ENCODE results near the gene PPP4C. TPM values are rescaled to one million over a fixed set of nuclear protein-coding genes. Genes with fewer than 3 reads are reported as not detected.
"Not testable (repeated sequence)": the region's sequence is repeated elsewhere in the genome, so short reads cannot be mapped to it uniquely, and the experiment has no call there.

PPP4C gene
- total and polyA plus RNA-seq, 3 donors from 2014 or later = 82.1 to 154 (median 109) TPM

GRCh38 chr16:30124985-30125379, 49.2 kb downstream of the PPP4C start:
- no peaks in the 10 kb centered on the region for H3K9me3 ChIP-seq
- no peaks in the 10 kb centered on the region for H3K36me3 ChIP-seq (ENCODE audit: low read depth, missing control alignments)
- TF ChIP-seq POLR2A (IDR thresholded peaks at IDR 0.05) = no peak
- TF ChIP-seq, protein P1, sequence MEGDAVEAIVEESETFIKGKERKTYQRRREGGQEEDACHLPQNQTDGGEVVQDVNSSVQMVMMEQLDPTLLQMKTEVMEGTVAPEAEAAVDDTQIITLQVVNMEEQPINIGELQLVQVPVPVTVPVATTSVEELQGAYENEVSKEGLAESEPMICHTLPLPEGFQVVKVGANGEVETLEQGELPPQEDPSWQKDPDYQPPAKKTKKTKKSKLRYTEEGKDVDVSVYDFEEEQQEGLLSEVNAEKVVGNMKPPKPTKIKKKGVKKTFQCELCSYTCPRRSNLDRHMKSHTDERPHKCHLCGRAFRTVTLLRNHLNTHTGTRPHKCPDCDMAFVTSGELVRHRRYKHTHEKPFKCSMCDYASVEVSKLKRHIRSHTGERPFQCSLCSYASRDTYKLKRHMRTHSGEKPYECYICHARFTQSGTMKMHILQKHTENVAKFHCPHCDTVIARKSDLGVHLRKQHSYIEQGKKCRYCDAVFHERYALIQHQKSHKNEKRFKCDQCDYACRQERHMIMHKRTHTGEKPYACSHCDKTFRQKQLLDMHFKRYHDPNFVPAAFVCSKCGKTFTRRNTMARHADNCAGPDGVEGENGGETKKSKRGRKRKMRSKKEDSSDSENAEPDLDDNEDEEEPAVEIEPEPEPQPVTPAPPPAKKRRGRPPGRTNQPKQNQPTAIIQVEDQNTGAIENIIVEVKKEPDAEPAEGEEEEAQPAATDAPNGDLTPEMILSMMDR (IDR thresholded peaks at IDR 0.05) = no peak
- WGBS, 2 donors = 92% methylated on average over 2 to 4 of the region's 4 CpGs
- no peak for DNase-seq
- intact Hi-C loops (cut with DNase I; ENCODE audit: low total_unique reads) = loop anchor here (10.0 kb wide), 1 partner anchor 50 kb away; no protein-coding TSS in a partner anchor
- H3K4me3 ChIP-seq = no peak overlapping the region
- H3K27ac ChIP-seq = no peak overlapping the region
- peaks cover 20% of the 10 kb centered on the region for H3K4me1 ChIP-seq
- no peaks in the 10 kb centered on the region for H3K27me3 ChIP-seq

- H3K9me3 ChIP-seq; H3K27ac ChIP-seq; H3K27me3 ChIP-seq; DNase-seq; H3K36me3 ChIP-seq (ENCODE audit: low read depth, missing control alignments); H3K4me3 ChIP-seq: not testable (repeated sequence)
- intact Hi-C loops (cut with DNase I; ENCODE audit: low total_unique reads) = loop anchor here (10.0 kb wide), 1 partner anchor 49 kb away; no protein-coding TSS in a partner anchor
- H3K4me1 ChIP-seq = peaks cover 20% of the 10 kb centered on the region
- WGBS, 2 donors = 90 to 94% methylated on average over 9 of the region's 9 CpGs
These were observed 49.9 kb downstream of the PPP4C start for GRCh38 chr16:30125690-30126089.

DNA sequence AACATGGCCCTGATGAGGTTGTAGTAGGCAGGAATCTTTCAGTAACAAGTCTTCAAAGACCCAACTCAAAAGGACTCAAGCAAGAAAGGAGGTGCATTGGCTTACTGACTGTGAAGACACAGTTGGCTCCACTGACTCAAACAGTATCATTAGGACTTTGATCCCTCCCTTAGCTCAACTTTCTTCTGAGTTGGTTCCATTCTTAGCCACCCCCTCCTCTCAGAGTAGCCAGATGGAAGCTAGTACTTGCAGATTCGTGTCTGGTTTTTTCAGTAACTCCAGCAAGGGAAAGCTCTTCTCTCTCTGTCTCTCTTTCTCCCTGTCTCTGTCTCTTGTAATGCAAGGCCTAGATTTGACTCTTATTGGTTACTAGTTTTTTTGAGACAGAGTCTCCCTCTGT, 52.2 kb downstream of the PPP4C start:
- WGBS, 2 donors = 88 to 90% methylated on average over 1 of the region's 1 CpG

DNA sequence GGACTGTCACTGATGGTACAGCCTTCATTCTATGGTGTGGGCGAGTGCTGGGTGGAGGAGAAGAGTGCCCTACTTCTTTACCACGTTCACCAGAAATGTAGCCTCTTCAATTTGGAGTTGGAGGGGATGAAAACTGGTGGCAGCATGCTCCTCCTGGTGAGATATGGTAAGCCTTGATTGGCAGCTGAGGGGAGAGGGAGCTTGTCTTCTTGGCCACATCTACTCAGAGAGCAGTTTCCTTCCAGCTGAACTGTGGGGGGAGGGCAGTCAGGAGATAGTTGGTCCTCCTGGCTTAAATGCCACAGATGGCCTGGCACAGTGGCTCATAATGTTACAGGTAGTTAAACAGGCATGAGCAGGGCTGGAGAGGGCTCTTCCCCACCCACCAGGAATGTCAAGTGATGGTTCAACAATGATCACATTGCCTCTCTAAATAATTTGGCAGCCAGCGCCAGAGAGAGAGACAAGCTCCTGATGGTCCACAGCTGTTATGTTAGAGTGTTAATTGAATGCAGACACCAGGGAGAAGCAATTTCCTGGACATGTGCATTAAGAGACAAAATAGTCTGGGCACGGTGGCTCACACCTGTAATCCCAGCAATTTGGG, 56.2 kb downstream of the PPP4C start:
- no peaks in the 10 kb centered on the region for H3K4me1 ChIP-seq
- no peaks in the 10 kb centered on the region for H3K27me3 ChIP-seq
- no peak overlapping the region for H3K27ac ChIP-seq
- H3K4me3 ChIP-seq = no peak overlapping the region
- TF ChIP-seq, protein P1 (IDR thresholded peaks at IDR 0.05) = no peak
- no peak for TF ChIP-seq POLR2A (IDR thresholded peaks at IDR 0.05)
- DNase-seq = no peak
- H3K9me3 ChIP-seq = no peaks in the 10 kb centered on the region
- intact Hi-C loops (cut with DNase I; ENCODE audit: low total_unique reads) = no loop called here
- H3K36me3 ChIP-seq (ENCODE audit: low read depth, missing control alignments) = no peaks in the 10 kb centered on the region
- whole genome bisulfite sequencing, 2 donors = 66 to 79% methylated on average over 4 of the region's 4 CpGs

More for the DNA sequence above, 52.2 kb downstream of the PPP4C start:
- Histone ChIP-seq H3K9me3 (no peaks in the 10 kb centered on the region), H3K27ac (no peak overlapping the region), H3K36me3 (ENCODE audit: low read depth, missing control alignments) (no peaks in the 10 kb centered on the region), H3K4me3 (no peak overlapping the region), H3K27me3 (no peaks in the 10 kb centered on the region), H3K4me1 (peaks cover 8% of the 10 kb centered on the region)
- no peak for TF ChIP-seq POLR2A (IDR thresholded peaks at IDR 0.05)
- TF ChIP-seq, protein P1 (IDR thresholded peaks at IDR 0.05) = no peak
- intact Hi-C loops (cut with DNase I; ENCODE audit: low total_unique reads) = loop anchor here (10.0 kb wide), 1 partner anchor 47 kb away; no protein-coding TSS in a partner anchor
- DNase-seq = no peak

DNA sequence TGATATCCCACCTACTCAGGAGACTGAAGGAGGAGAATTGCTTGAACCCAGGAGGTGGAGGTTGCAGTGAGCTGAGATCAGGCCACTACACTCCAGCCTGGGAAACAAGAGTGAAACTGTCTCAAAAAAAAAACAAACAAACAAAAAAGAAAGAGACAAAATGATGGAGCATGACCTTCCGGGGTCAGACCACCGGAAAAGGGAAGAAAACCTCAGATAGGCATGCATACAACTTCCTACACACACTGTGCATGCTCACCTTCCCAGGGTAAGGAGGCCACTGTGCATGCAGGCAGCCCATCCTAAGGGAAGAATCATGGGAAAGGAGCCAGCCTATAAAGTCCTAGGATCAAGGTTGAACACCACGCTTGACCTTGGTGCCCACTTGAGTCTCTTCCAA, 56.8 kb downstream of the PPP4C start:
- Histone ChIP-seq H3K27ac (no peak overlapping the region), H3K4me1 (no peaks in the 10 kb centered on the region), H3K36me3 (ENCODE audit: low read depth, missing control alignments) (no peaks in the 10 kb centered on the region), H3K9me3 (no peaks in the 10 kb centered on the region), H3K27me3 (no peaks in the 10 kb centered on the region), H3K4me3 (no peak overlapping the region)
- intact Hi-C loops (cut with DNase I; ENCODE audit: low total_unique reads) = no loop called here
- TF ChIP-seq, protein P1 (IDR thresholded peaks at IDR 0.05) = no peak
- no peak for TF ChIP-seq POLR2A (IDR thresholded peaks at IDR 0.05)
- 57 to 63% methylated on average over 3 of the region's 3 CpGs for WGBS, 2 donors
- no peak for DNase-seq

Other genes with a start within 250 kb of the PPP4C start
- 100 to 1,000 TPM in 1 of 2 donors, 10 to 100 TPM in 1; 90.3 to 100 TPM for gene CDIPT, start 212.8 kb upstream of the PPP4C start, total RNA-seq
- gene CDIPT, start 212.8 kb upstream of the PPP4C start, polyA plus RNA-seq (ENCODE audit: insufficient read depth, low read depth, low replicate concordance) = 68.7 TPM
- 10 to 100 TPM; 43.7 to 57.5 TPM for gene SEZ6L2, start 176.4 kb upstream of the PPP4C start, total RNA-seq
- gene SEZ6L2, start 176.4 kb upstream of the PPP4C start, polyA plus RNA-seq (ENCODE audit: insufficient read depth, low read depth, low replicate concordance) = 40.9 TPM
- gene ASPHD1, start 175.5 kb upstream of the PPP4C start, total RNA-seq = 10 to 100 TPM in 1 of 2 donors, 1 to 10 TPM in 1; 6.2 to 13.7 TPM
- 11.1 TPM for gene ASPHD1, start 175.5 kb upstream of the PPP4C start, polyA plus RNA-seq (ENCODE audit: insufficient read depth, low read depth, low replicate concordance)
- 100 to 1,000 TPM; 202 to 241 TPM for gene KCTD13, start 149.8 kb upstream of the PPP4C start, total RNA-seq
- 126 TPM for gene KCTD13, start 149.8 kb upstream of the PPP4C start, polyA plus RNA-seq (ENCODE audit: insufficient read depth, low read depth, low replicate concordance)
- gene TMEM219, start 113.9 kb upstream of the PPP4C start, total RNA-seq = 100 to 1,000 TPM; 160 to 203 TPM
- 280 TPM for gene TMEM219, start 113.9 kb upstream of the PPP4C start, polyA plus RNA-seq (ENCODE audit: insufficient read depth, low read depth, low replicate concordance)
- gene TAOK2, start 102.1 kb upstream of the PPP4C start, total RNA-seq = 100 to 1,000 TPM; 126 to 140 TPM
- 66.5 TPM for gene TAOK2, start 102.1 kb upstream of the PPP4C start, polyA plus RNA-seq (ENCODE audit: insufficient read depth, low read depth, low replicate concordance)
- 10 to 100 TPM; 32.1 to 40.2 TPM for gene HIRIP3, start 80.4 kb upstream of the PPP4C start, total RNA-seq
- 57.3 TPM for gene HIRIP3, start 80.4 kb upstream of the PPP4C start, polyA plus RNA-seq (ENCODE audit: insufficient read depth, low read depth, low replicate concordance)
- 10 to 100 TPM; 64.0 to 72.3 TPM for gene INO80E, start 79.8 kb upstream of the PPP4C start, total RNA-seq
- 98.1 TPM for gene INO80E, start 79.8 kb upstream of the PPP4C start, polyA plus RNA-seq (ENCODE audit: insufficient read depth, low read depth, low replicate concordance)
- 10 to 100 TPM; 28.3 to 45.3 TPM for gene DOC2A, start 65.0 kb upstream of the PPP4C start, total RNA-seq
- 75.1 TPM for gene DOC2A, start 65.0 kb upstream of the PPP4C start, polyA plus RNA-seq (ENCODE audit: insufficient read depth, low read depth, low replicate concordance)
- 10 to 100 TPM; 12.4 to 91.3 TPM for gene C16orf92, start 52.8 kb upstream of the PPP4C start, total RNA-seq
- 20.3 TPM for gene C16orf92, start 52.8 kb upstream of the PPP4C start, polyA plus RNA-seq (ENCODE audit: insufficient read depth, low read depth, low replicate concordance)
- 10 to 100 TPM; 51.8 to 82.7 TPM for gene TLCD3B, start 44.7 kb upstream of the PPP4C start, total RNA-seq
- 194 TPM for gene TLCD3B, start 44.7 kb upstream of the PPP4C start, polyA plus RNA-seq (ENCODE audit: insufficient read depth, low read depth, low replicate concordance)
- 100 to 1,000 TPM; 373 to 521 TPM for gene ALDOA, start 10.2 kb upstream of the PPP4C start, total RNA-seq
- 467 TPM for gene ALDOA, start 10.2 kb upstream of the PPP4C start, polyA plus RNA-seq (ENCODE audit: insufficient read depth, low read depth, low replicate concordance)
- 1 to 10 TPM; 1.3 to 2.9 TPM for gene TBX6, start 15.9 kb downstream of the PPP4C start, total RNA-seq
- 1.7 TPM for gene TBX6, start 15.9 kb downstream of the PPP4C start, polyA plus RNA-seq (ENCODE audit: insufficient read depth, low read depth, low replicate concordance)
- 10 to 100 TPM; 69.4 to 75.3 TPM for gene YPEL3, start 20.2 kb downstream of the PPP4C start, total RNA-seq
- gene YPEL3, start 20.2 kb downstream of the PPP4C start, polyA plus RNA-seq (ENCODE audit: insufficient read depth, low read depth, low replicate concordance) = 55.3 TPM
- gene GDPD3, start 37.5 kb downstream of the PPP4C start, total RNA-seq = 1 to 10 TPM; 1.5 to 4.0 TPM
- gene GDPD3, start 37.5 kb downstream of the PPP4C start, polyA plus RNA-seq (ENCODE audit: insufficient read depth, low read depth, low replicate concordance) = 7.2 TPM
- 10 to 100 TPM; 69.4 to 81.8 TPM for gene MAPK3, start 47.2 kb downstream of the PPP4C start, total RNA-seq
- 109 TPM for gene MAPK3, start 47.2 kb downstream of the PPP4C start, polyA plus RNA-seq (ENCODE audit: insufficient read depth, low read depth, low replicate concordance)
- 1 to 10 TPM; 4.4 to 9.6 TPM for gene CORO1A, start 107.6 kb downstream of the PPP4C start, total RNA-seq
- 19.7 TPM for gene CORO1A, start 107.6 kb downstream of the PPP4C start, polyA plus RNA-seq (ENCODE audit: insufficient read depth, low read depth, low replicate concordance)
- 100 to 1,000 TPM; 133 to 161 TPM for gene BOLA2B, start 117.7 kb downstream of the PPP4C start, total RNA-seq
- gene BOLA2B, start 117.7 kb downstream of the PPP4C start, polyA plus RNA-seq (ENCODE audit: insufficient read depth, low read depth, low replicate concordance) = 70.9 TPM
- gene SLX1A, start 117.9 kb downstream of the PPP4C start, total RNA-seq = 10 to 100 TPM; 42.4 to 44.8 TPM
- 10.4 TPM for gene SLX1A, start 117.9 kb downstream of the PPP4C start, polyA plus RNA-seq (ENCODE audit: insufficient read depth, low read depth, low replicate concordance)
- 10 to 100 TPM in 1 of 2 donors, 1 to 10 TPM in 1; 6.8 to 20.0 TPM for gene SULT1A3, start 123.3 kb downstream of the PPP4C start, total RNA-seq
- 6.4 TPM for gene SULT1A3, start 123.3 kb downstream of the PPP4C start, polyA plus RNA-seq (ENCODE audit: insufficient read depth, low read depth, low replicate concordance)
- 10 to 100 TPM; 11.0 to 15.7 TPM for gene NPIPB13, start 172.5 kb downstream of the PPP4C start, total RNA-seq
- 4.7 TPM for gene NPIPB13, start 172.5 kb downstream of the PPP4C start, polyA plus RNA-seq (ENCODE audit: insufficient read depth, low read depth, low replicate concordance)